Epithelial cell of proximal tubule (primary cell): ENCODE results near the gene SYNGAP1. TPM values are rescaled to one million over a fixed set of nuclear protein-coding genes. Genes with fewer than 3 reads are reported as not detected.
A peak's percentile ranks its signal among the peaks of the same experiment; 100 is the strongest.
"Not testable (repeated sequence)": the region's sequence is repeated elsewhere in the genome, so short reads cannot be mapped to it uniquely, and the experiment has no call there.

Source experiments
- DNase-seq: peaks from one replicate; pipeline ENCODE4 v3.0.0-alpha.2; 2011; ENCODE audit warnings: low read depth
- H3K4me3 ChIP-seq: 2 replicates; pipeline ENCODE4 v1.5.1; 2011; ENCODE audit warnings: low read depth, mild to moderate bottlenecking, low read length
- CTCF ChIP-seq: conservative IDR thresholded peaks from 2 replicates; pipeline ENCODE4 v1.5.1; 2012; ENCODE audit warnings: low read depth, mild to moderate bottlenecking, low read length
- total RNA-seq: library from RNA; depleted of rRNA; stranded (reverse); fragments of >200 nt; gene quantifications from 2 replicates; pipeline ENCODE4 v1.2.3, GENCODE V29; 2015

The SYNGAP1 gene
- 0.87 and 2.3 TPM in 2 replicates for total RNA-seq

GRCh38 chr6:33419580-33420490 is at the start of gene SYNGAP1:
TSS of gene SYNGAP1 (plus strand) at chr6:33420065. CDS start at chr6:33420265, 200 bp downstream.
- H3K4me3 ChIP-seq: peak within 1 kb of the TSS; percentile 49
- DNase-seq: no peak
- TF ChIP-seq CTCF: no peak

DNA sequence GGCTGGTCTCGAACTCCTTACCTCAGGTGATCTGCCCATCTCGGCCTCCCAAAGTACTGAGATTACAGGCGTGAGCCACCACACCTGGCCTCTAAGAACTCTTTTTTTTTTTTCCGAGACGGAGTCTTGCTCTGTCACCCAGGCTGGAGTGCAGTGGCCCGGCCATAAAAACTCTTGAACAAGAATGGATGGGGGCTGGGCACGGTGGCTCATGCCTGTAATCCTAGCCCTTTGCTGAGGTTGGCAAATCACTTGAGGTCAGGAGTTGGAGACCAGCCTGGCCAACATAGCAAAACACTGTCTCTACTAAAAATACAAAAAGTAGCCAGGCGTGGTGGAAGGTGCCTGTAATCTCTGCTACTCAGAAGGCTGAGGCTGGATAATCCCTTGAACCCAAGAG is 48.0 kb upstream of the SYNGAP1 start:
- not testable (repeated sequence) for DNase-seq, H3K4me3 ChIP-seq

DNA sequence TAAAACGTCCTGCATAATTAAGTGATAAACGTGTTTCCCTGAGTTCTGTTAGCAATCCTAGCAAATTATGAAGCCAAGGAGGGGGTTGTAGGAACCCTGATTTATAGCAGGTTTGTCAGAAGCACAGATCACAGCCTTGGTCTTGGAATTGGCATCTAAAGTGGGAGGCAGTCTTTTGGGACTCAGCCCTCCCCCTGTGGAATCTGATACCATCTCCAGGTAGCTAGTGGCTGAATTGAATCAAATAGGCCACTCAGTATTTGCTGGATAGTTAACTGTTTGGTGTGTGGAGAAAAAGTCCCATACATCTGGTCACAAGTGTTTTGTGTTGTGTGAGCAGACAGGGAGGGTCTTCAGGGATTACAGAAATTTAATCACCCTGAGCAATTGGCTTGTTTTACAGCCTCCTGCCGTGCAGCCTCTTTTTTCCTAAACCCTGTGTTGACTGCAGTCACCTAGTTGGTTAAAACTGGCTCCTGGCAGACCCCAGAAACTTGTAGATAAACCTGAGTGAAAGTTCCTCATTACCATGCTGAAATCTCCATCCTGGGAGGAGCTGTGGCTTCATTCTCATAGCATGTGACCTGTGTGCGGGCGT is 47.2 kb upstream of the SYNGAP1 start:
- no peak for TF ChIP-seq CTCF
- no peak for DNase-seq
- H3K4me3 ChIP-seq: no peak overlapping the region

GRCh38 chr6:33373960-33374910 is 45.6 kb upstream of the SYNGAP1 start:
- no peak for DNase-seq
- H3K4me3 ChIP-seq: no peak overlapping the region
- no peak for TF ChIP-seq CTCF

GRCh38 chr6:33375143-33375671 is 44.7 kb upstream of the SYNGAP1 start:
- DNase-seq: peak; percentile 68
- H3K4me3 ChIP-seq: no peak overlapping the region
- no peak for TF ChIP-seq CTCF

GRCh38 chr6:33377171-33377570 is 42.7 kb upstream of the SYNGAP1 start:
- no peak for DNase-seq
- TF ChIP-seq CTCF: no peak
- no peak overlapping the region for H3K4me3 ChIP-seq

DNA sequence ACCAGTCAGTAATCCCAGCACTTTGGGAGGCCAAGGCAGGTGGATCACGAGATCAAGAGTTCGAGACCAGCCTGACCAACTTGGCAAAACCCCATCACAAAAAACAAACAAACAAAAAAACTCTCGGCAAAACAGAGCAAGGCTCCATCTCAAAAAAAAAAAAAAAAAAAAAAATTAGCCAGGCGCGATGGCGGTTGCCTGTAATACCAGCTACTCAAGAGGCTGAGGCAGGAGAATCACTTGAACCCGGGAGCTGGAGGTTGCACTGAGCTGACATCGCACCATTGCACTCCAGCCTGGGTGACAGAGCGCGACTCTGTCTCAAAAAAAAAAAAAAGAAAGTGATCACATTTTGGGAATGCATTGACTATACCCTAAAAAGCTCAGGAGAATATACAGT is 40.7 kb upstream of the SYNGAP1 start:
- H3K4me3 ChIP-seq, DNase-seq: not testable (repeated sequence)
